Fibroblast of lung (primary cell): ENCODE measurements around the gene ADCY3.

Source experiments
- CTCF ChIP-seq, 2 donors: IDR thresholded peaks in 1 of 2; conservative IDR thresholded peaks in 1 of 2; 1 replicate in 1 of 2; 2 replicates in 1 of 2; pipeline ENCODE4 v1.5.1; 2011 to 2012; ENCODE audit warnings: low read length in 2 of 2, control low read depth in 1 of 2, inconsistent platforms in 1 of 2, low read depth in 1 of 2, mild to moderate bottlenecking in 1 of 2
- EZH2 ChIP-seq: IDR thresholded peaks from 2 replicates; pipeline ENCODE4 v1.5.1; 2012; ENCODE audit warnings: low read length, control low read depth, mild to moderate bottlenecking; ENCODE audit errors: missing control alignments

GRCh38 chr2:24815171-24815570 is 104.9 kb downstream of the ADCY3 start:
- no peak for TF ChIP-seq CTCF (conservative IDR thresholded peaks at IDR 0.05 in 1 of 2, IDR thresholded peaks at IDR 0.05 in 1 of 2; ENCODE audit: low read depth in 1 of 2, low read length in 2 of 2)
- TF ChIP-seq EZH2: no peak
